HFFc6 (cell line): ENCODE measurements around the gene NPR2. TPM values are rescaled to one million over a fixed set of nuclear protein-coding genes. Genes with fewer than 3 reads are reported as not detected.

ENCODE experiments used
- DNase-seq: peaks from one replicate; pipeline ENCODE4 v3.0.0-alpha.2; 2018
- H3K27ac Mint-ChIP-seq: 2 replicates; pipeline ENCODE4 v1.8.0; 2020; ENCODE audit warnings: mild to moderate bottlenecking, mixed read lengths
- H3K27me3 Mint-ChIP-seq: 2 replicates; pipeline ENCODE4 v1.8.0; 2021; ENCODE audit warnings: mild to moderate bottlenecking, moderate library complexity, mixed read lengths; ENCODE audit not compliant: insufficient read depth
- H3K36me3 Mint-ChIP-seq: 2 replicates; pipeline ENCODE4 v1.8.0; 2021; ENCODE audit warnings: low read depth, mixed read lengths
- H3K4me1 Mint-ChIP-seq: 2 replicates; pipeline ENCODE4 v1.8.0; 2020; ENCODE audit warnings: low read depth, mixed read lengths
- H3K4me3 Mint-ChIP-seq: 2 replicates; pipeline ENCODE4 v1.8.0; 2020; ENCODE audit warnings: mild to moderate bottlenecking, moderate library complexity, mixed read lengths
- H3K9me3 Mint-ChIP-seq: 2 replicates; pipeline ENCODE4 v1.8.0; 2020; ENCODE audit warnings: mild to moderate bottlenecking, mixed read lengths
- CTCF ChIP-seq: fragments of 200-600 bp; sonication (generic); IDR thresholded peaks from 2 replicates; pipeline ENCODE4 v1.5.0; 2021; ENCODE audit warnings: antibody characterized with exemption, mild to moderate bottlenecking
- total RNA-seq, 6 experiments: library from RNA; stranded (reverse); fragmentation: NEBNext Ultra II Directional; extraction: Animal tissue kit (Norgen Biotek cat#: 25700); gene quantifications; 2 replicates in 1 of 6; 3 replicates in 5 of 6; pipeline ENCODE4 v1.2.3, GENCODE V29; 2021

Gene NPR2
- total RNA-seq, 6 experiments from 2014 or later, result 38.3 to 48.5 (median 41.7) TPM

- H3K4me3 Mint-ChIP-seq, result no peak overlapping the region
Observed at GRCh38 chr9:35816708-35817107, 25.3 kb downstream of the NPR2 start.

GRCh38 chr9:35818341-35818740 is 26.9 kb downstream of the NPR2 start:
- H3K27me3 Mint-ChIP-seq, result peaks cover 6% of the 10 kb centered on the region; the same call in 1 of the 2 replicates
- H3K27ac Mint-ChIP-seq, result no peak overlapping the region
- DNase-seq, result no peak
- no peak for TF ChIP-seq CTCF
- no peaks in the 10 kb centered on the region for H3K36me3 Mint-ChIP-seq
- no peak overlapping the region for H3K4me3 Mint-ChIP-seq
- H3K9me3 Mint-ChIP-seq, result no peaks in the 10 kb centered on the region
- H3K4me1 Mint-ChIP-seq, result peaks cover 39% of the 10 kb centered on the region

More at GRCh38 chr9:35816708-35817107, 25.3 kb downstream of the NPR2 start:
- Mint-ChIP-seq H3K36me3 (no peaks in the 10 kb centered on the region), H3K9me3 (no peaks in the 10 kb centered on the region), H3K4me1 (peaks cover 46% of the 10 kb centered on the region), H3K27ac (no peak overlapping the region), H3K27me3 (peaks cover 9% of the 10 kb centered on the region; the same call in 1 of the 2 replicates)
- DNase-seq, result no peak
- peak; percentile 30; the same call in 1 of the 2 replicates for TF ChIP-seq CTCF

- Mint-ChIP-seq H3K27me3 (peaks cover 6% of the 10 kb centered on the region; the same call in 1 of the 2 replicates), H3K4me3 (no peak overlapping the region), H3K36me3 (no peaks in the 10 kb centered on the region), H3K27ac (peak overlapping the region; percentile 38; the same call in 1 of the 2 replicates), H3K4me1 (peaks cover 29% of the 10 kb centered on the region), H3K9me3 (no peaks in the 10 kb centered on the region)
- no peak for TF ChIP-seq CTCF
- DNase-seq, result peak; percentile 77
Observed at GRCh38 chr9:35820076-35820475, 28.7 kb downstream of the NPR2 start.

- peaks cover 1% of the 10 kb centered on the region; the same call in 1 of the 2 replicates for H3K27me3 Mint-ChIP-seq
- H3K4me3 Mint-ChIP-seq, result no peak overlapping the region
- DNase-seq, result no peak
- no peaks in the 10 kb centered on the region for H3K9me3 Mint-ChIP-seq
- peaks cover 44% of the 10 kb centered on the region for H3K4me1 Mint-ChIP-seq
- no peak for TF ChIP-seq CTCF
- H3K27ac Mint-ChIP-seq, result no peak overlapping the region
- no peaks in the 10 kb centered on the region for H3K36me3 Mint-ChIP-seq
Observed at GRCh38 chr9:35822926-35823325, 31.5 kb downstream of the NPR2 start.

- no peak overlapping the region for H3K4me3 Mint-ChIP-seq
- peak overlapping the region; percentile 68 for H3K27ac Mint-ChIP-seq
Observed at GRCh38 chr9:35826071-35826701, 34.8 kb downstream of the NPR2 start.

More at GRCh38 chr9:35826071-35826701, 34.8 kb downstream of the NPR2 start:
- no peaks in the 10 kb centered on the region for H3K9me3 Mint-ChIP-seq
- no peaks in the 10 kb centered on the region; the same call in 1 of the 2 replicates for H3K27me3 Mint-ChIP-seq
- peak; percentile 59 for DNase-seq
- H3K36me3 Mint-ChIP-seq, result no peaks in the 10 kb centered on the region
- H3K4me1 Mint-ChIP-seq, result peaks cover 61% of the 10 kb centered on the region
- peak; percentile 90 for TF ChIP-seq CTCF
